Activated T-helper 1 cell treated with anti-CD3 and anti-CD28 coated beads, Interleukin-2, amount 50 U/mL, for 16 hours (primary cell): ENCODE measurements around the gene PUS1.
"Not testable (repeated sequence)": the region's sequence is repeated elsewhere in the genome, so short reads cannot be mapped to it uniquely, and the experiment has no call there.

Source experiments
- DNase-seq, 2 donors: peaks; one replicate each; pipeline ENCODE4 v3.0.0-alpha.2; 2020; ENCODE audit warnings: low read depth in 1 of 2, low spot score in 1 of 2

The PUS1 gene

GRCh38 chr12:131933387-131933786 lies 4.3 kb downstream of the PUS1 start:
- no peak for DNase-seq

- DNase-seq: no peak
These were observed 5.5 kb downstream of the PUS1 start for GRCh38 chr12:131934535-131934934.

- DNase-seq: no peak
These were observed 9.0 kb downstream of the PUS1 start for GRCh38 chr12:131938082-131938481.

- no peak for DNase-seq
These were observed 9.9 kb downstream of the PUS1 start for GRCh38 chr12:131939007-131939406.

GRCh38 chr12:131940141-131940547 lies 11.1 kb downstream of the PUS1 start:
- no peak for DNase-seq

GRCh38 chr12:131941116-131941986 lies 12.3 kb downstream of the PUS1 start:
- DNase-seq: no peak

- DNase-seq: no peak
These were observed 12.9 kb downstream of the PUS1 start for GRCh38 chr12:131941987-131942341.

- DNase-seq: no peak
These were observed 13.6 kb downstream of the PUS1 start for GRCh38 chr12:131942671-131943070.

GRCh38 chr12:131943389-131943788 lies 14.3 kb downstream of the PUS1 start:
- DNase-seq: no peak

- DNase-seq: no peak
These were observed 14.8 kb downstream of the PUS1 start for GRCh38 chr12:131943876-131944275.

GRCh38 chr12:131944601-131945251 lies 15.7 kb downstream of the PUS1 start:
- no peak for DNase-seq

GRCh38 chr12:131946757-131947156 lies 17.7 kb downstream of the PUS1 start:
- no peak for DNase-seq

GRCh38 chr12:131947482-131948027 lies 18.5 kb downstream of the PUS1 start:
- DNase-seq: no peak

GRCh38 chr12:131948166-131948712 lies 19.2 kb downstream of the PUS1 start:
- no peak for DNase-seq

GRCh38 chr12:131948713-131949430 lies 19.8 kb downstream of the PUS1 start:
- DNase-seq: not testable (repeated sequence)

- peak; percentile 92 to 93 for DNase-seq
These were observed 20.5 kb downstream of the PUS1 start, which contains the start of gene EP400 for GRCh38 chr12:131949431-131950181. Gene EP400, plus strand, starts transcription at chr12:131949942. Its CDS starts 10,678 bp downstream, at chr12:131960620.

- DNase-seq: no peak
These were observed 21.3 kb downstream of the PUS1 start for GRCh38 chr12:131950182-131950913.

- not testable (repeated sequence) for DNase-seq
These were observed 24.7 kb downstream of the PUS1 start for GRCh38 chr12:131953810-131954209.

GRCh38 chr12:131954460-131954859 lies 25.4 kb downstream of the PUS1 start:
- DNase-seq: not testable (repeated sequence)

GRCh38 chr12:131959116-131959515 lies 30.0 kb downstream of the PUS1 start:
- DNase-seq: no peak
